IMR-90 (cell line): ENCODE data around the gene DYNLT2B. TPM values are rescaled to one million over a fixed set of nuclear protein-coding genes. Genes with fewer than 3 reads are reported as not detected.

ENCODE experiments used
- ATAC-seq: fragments of 200-7000 bp; cut with Tn5 transposase; 2 replicates; pipeline ENCODE4 v1.9.1; 2020; ENCODE audit warnings: low read depth, mild to moderate bottlenecking, moderate library complexity
- BruUV-seq: library from RNA; stranded (reverse); fragments of 400-500 nt; replicated peaks from 2 replicates; lab custom pipeline; 2021; lab: Mats Ljungman, UMichigan
- CTCF ChIA-PET: fragments of 300-600 bp; formaldehyde crosslinking; extraction: SDS; loops from one replicate; lab custom pipeline; 2021; ENCODE audit warnings: antibody characterized with exemption; lab: Yijun Ruan, JAX
- POLR2A ChIA-PET: fragments of 300-600 bp; sonication (Branson Sonifier 250); formaldehyde crosslinking; loops from one replicate; lab custom pipeline; 2022; ENCODE audit warnings: antibody characterized with exemption; ENCODE audit not compliant: unreplicated experiment; lab: Charles Lee
- DNase-seq: peaks from one replicate; pipeline ENCODE4 v3.0.0; 2013
- H2AFZ ChIP-seq: replicated peaks from 2 replicates; pipeline ENCODE3; 2013; ENCODE audit warnings: low read length, mild to moderate bottlenecking; ENCODE audit not compliant: poor library complexity
- H2AK5ac ChIP-seq: 2 replicates; pipeline ENCODE4 v1.6.1; 2013; ENCODE audit warnings: low read depth, low read length, inconsistent platforms
- H2AK9ac ChIP-seq: replicated peaks from 2 replicates; pipeline ENCODE3; 2013; ENCODE audit warnings: mild to moderate bottlenecking, low read depth, low read length, moderate library complexity; ENCODE audit not compliant: poor library complexity
- H2BK120ac ChIP-seq: 2 replicates; pipeline ENCODE4 v1.6.1; 2013; ENCODE audit warnings: low read depth, low read length, inconsistent platforms
- H2BK15ac ChIP-seq: 3 replicates; pipeline ENCODE4 v1.6.1; 2013; ENCODE audit warnings: low read depth, low read length, inconsistent platforms
- H2BK20ac ChIP-seq: 2 replicates; pipeline ENCODE4 v1.6.1; 2013; ENCODE audit warnings: low read depth, mild to moderate bottlenecking, inconsistent platforms, low read length, moderate library complexity
- H2BK5ac ChIP-seq: 2 replicates; pipeline ENCODE4 v1.6.1; 2013; ENCODE audit warnings: mild to moderate bottlenecking, low read depth, low read length, inconsistent platforms; ENCODE audit not compliant: poor library complexity, severe bottlenecking
- H3K14ac ChIP-seq: replicated peaks from 2 replicates; pipeline ENCODE4 v1.6.1; 2013; ENCODE audit warnings: low read depth, low read length, inconsistent platforms
- H3K18ac ChIP-seq: 2 replicates; pipeline ENCODE4 v1.6.1; 2013; ENCODE audit warnings: low read depth, low read length, control low read depth
- H3K23ac ChIP-seq: 2 replicates; pipeline ENCODE4 v1.6.1; 2013; ENCODE audit warnings: low read depth, low read length, inconsistent platforms
- H3K27ac ChIP-seq: 2 replicates; pipeline ENCODE4 v1.5.1; 2013; ENCODE audit warnings: mild to moderate bottlenecking, control low read depth, low read length; ENCODE audit not compliant: insufficient read depth
- H3K27me3 ChIP-seq: 2 replicates; pipeline ENCODE4 v1.6.1; 2013; ENCODE audit warnings: low read length; ENCODE audit not compliant: control insufficient read depth, insufficient read depth
- H3K36me3 ChIP-seq: 2 replicates; pipeline ENCODE4 v1.6.1; 2013; ENCODE audit warnings: low read length, mixed read lengths; ENCODE audit not compliant: control insufficient read depth, insufficient read depth
- H3K4ac ChIP-seq: 2 replicates; pipeline ENCODE4 v1.6.1; 2013; ENCODE audit warnings: low read depth, low read length, inconsistent platforms
- H3K4me1 ChIP-seq: 2 replicates; pipeline ENCODE4 v1.6.1; 2013; ENCODE audit warnings: low read length, mixed read lengths; ENCODE audit not compliant: control insufficient read depth, insufficient read depth
- H3K4me2 ChIP-seq: 2 replicates; pipeline ENCODE4 v1.6.1; 2013; ENCODE audit warnings: low read depth, mild to moderate bottlenecking, control low read depth, low read length, moderate library complexity
- H3K4me3 ChIP-seq: 2 replicates; pipeline ENCODE4 v1.5.1; 2013; ENCODE audit warnings: low read depth, mild to moderate bottlenecking, control low read depth, low read length, moderate library complexity; ENCODE audit not compliant: insufficient read depth
- H3K56ac ChIP-seq: 2 replicates; pipeline ENCODE4 v1.6.1; 2013; ENCODE audit warnings: low read length, inconsistent platforms; ENCODE audit not compliant: insufficient read depth; ENCODE audit errors: extremely low read depth
- H3K79me1 ChIP-seq, 2 experiments: 2 replicates each; pipeline ENCODE4 v1.6.1; 2013; ENCODE audit warnings: low read length in 2 of 2, inconsistent platforms in 1 of 2, low read depth in 1 of 2
- H3K9ac ChIP-seq: 2 replicates; pipeline ENCODE4 v1.6.1; 2013; ENCODE audit warnings: low read depth, low read length, control low read depth
- H3K9me1 ChIP-seq: 2 replicates; pipeline ENCODE4 v1.6.1; 2013; ENCODE audit warnings: low read length, inconsistent platforms; ENCODE audit not compliant: insufficient read depth
- H3K9me3 ChIP-seq: 2 replicates; pipeline ENCODE4 v1.6.1; 2013; ENCODE audit warnings: low read length; ENCODE audit not compliant: control insufficient read depth, insufficient read depth
- H4K20me1 ChIP-seq: 2 replicates; pipeline ENCODE4 v1.6.1; 2013; ENCODE audit warnings: low read length, inconsistent platforms; ENCODE audit not compliant: insufficient read depth
- H4K5ac ChIP-seq: 2 replicates; pipeline ENCODE4 v1.6.1; 2013; ENCODE audit warnings: mild to moderate bottlenecking, low read depth, low read length, control low read depth
- H4K8ac ChIP-seq, 2 experiments: 2 replicates each; pipeline ENCODE4 v1.6.1; 2013; ENCODE audit warnings: low read depth in 2 of 2, low read length in 2 of 2, control low read depth in 1 of 2, inconsistent platforms in 1 of 2
- H4K91ac ChIP-seq: 2 replicates; pipeline ENCODE4 v1.6.1; 2013; ENCODE audit warnings: low read depth, low read length, inconsistent platforms; ENCODE audit not compliant: insufficient read depth
- BHLHE40 ChIP-seq: fragments of 150-350 bp; IDR thresholded peaks from 2 replicates; pipeline ENCODE4 v1.6.1; 2016; ENCODE audit warnings: mild to moderate bottlenecking, low read depth, low read length
- CTCF ChIP-seq: conservative IDR thresholded peaks from 2 replicates; pipeline ENCODE4 v1.5.1; 2012; ENCODE audit warnings: mild to moderate bottlenecking, low read depth, low read length, improper control_type of control experiment
- FOS ChIP-seq: fragments of 150-350 bp; IDR thresholded peaks from 2 replicates; pipeline ENCODE4 v1.6.1; 2016; ENCODE audit warnings: low read depth, low read length
- MAFK ChIP-seq: IDR thresholded peaks from 2 replicates; pipeline ENCODE4 v1.6.1; 2012; ENCODE audit warnings: low read depth, low read length, improper control_type of control experiment
- MXI1 ChIP-seq: IDR thresholded peaks from 2 replicates; pipeline ENCODE4 v1.6.1; 2012; ENCODE audit warnings: low read depth, mild to moderate bottlenecking, low read length, moderate library complexity, borderline replicate concordance
- NFE2L2 ChIP-seq: fragments of 150-350 bp; IDR thresholded peaks from 2 replicates; pipeline ENCODE4 v1.6.1; 2016; ENCODE audit warnings: low read depth, mild to moderate bottlenecking, low read length
- POLR2A ChIP-seq: IDR thresholded peaks from 2 replicates; pipeline ENCODE4 v1.6.1; 2012; ENCODE audit warnings: mild to moderate bottlenecking, low read depth, low read length
- USF2 ChIP-seq: fragments of 150-350 bp; IDR thresholded peaks from 2 replicates; pipeline ENCODE4 v1.6.1; 2017; ENCODE audit warnings: mild to moderate bottlenecking, antibody characterized with exemption, low read length, low read depth
- WGBS, 2 experiments: methylation state at CpG; one replicate each; pipeline versions ENCODE4 v1.1.5 to v1.1.7; 2013; ENCODE audit warnings: missing lambda C conversion rate in 2 of 2; ENCODE audit not compliant: insufficient read length in 1 of 2; ENCODE audit errors: extremely low coverage in 2 of 2; 5-methylcytosine and 5-hydroxymethylcytosine counted together
- dilution Hi-C: fragments of 300-500 bp; cut with HindIII; formaldehyde crosslinking; loops from one replicate; pipeline ENCODE4 v1.14.3; 2018; ENCODE audit warnings: low sequenced_read_pairs; ENCODE audit not compliant: unreplicated experiment
- in situ Hi-C: fragments of 300-500 bp; cut with MboI; formaldehyde crosslinking; loops from 3 replicates; pipeline ENCODE4 v1.14.3; 2019; ENCODE audit warnings: low sequenced_read_pairs, inconsistent platforms, mixed read lengths
- intact Hi-C: fragments of 100-400 bp; cut with micrococcal nuclease; formaldehyde crosslinking; loops from 2 replicates; pipeline ENCODE4 v1.10.0; 2022
- polyA plus RNA-seq, 3 experiments: library from polyadenylated mRNA; depleted of rRNA; stranded (reverse); fragments of >200 nt; gene quantifications; 2 replicates each; pipeline ENCODE4 v1.2.3, GENCODE V29; 2012; ENCODE audit warnings: low replicate concordance in 1 of 3
- total RNA-seq: library from RNA; depleted of rRNA; stranded (reverse); fragments of >200 nt; gene quantifications from 2 replicates; pipeline ENCODE4 v1.2.3, GENCODE V29; 2012

Gene DYNLT2B
- total and polyA plus RNA-seq, 2 of the 4 experiments (the other 2 are of a cell fraction) = 2.2 to 6.0 TPM

- dilution Hi-C loops (no loop called here), in situ Hi-C loops (no loop called here), intact Hi-C loops (no loop called here)
- peak within 1 kb of the TSS; percentile 67 to 98 for H4K8ac ChIP-seq
- POLR2A ChIA-PET = interaction anchor here (0.6 kb wide), 1 partner anchor 28 kb away, joined by 8 read pairs; no protein-coding TSS in a partner anchor
- peak within 1 kb of the TSS; percentile 93 for H3K9ac ChIP-seq
- peak within 1 kb of the TSS; percentile 54 for H2BK120ac ChIP-seq
- peak within 1 kb of the TSS; percentile 87 for H4K5ac ChIP-seq
- peak within 1 kb of the TSS; percentile 84 for H4K91ac ChIP-seq
- H3K4me2 ChIP-seq = peak within 1 kb of the TSS; percentile 86
- peak within 1 kb of the TSS; percentile 88 for H2AK9ac ChIP-seq
- H3K18ac ChIP-seq = peak within 1 kb of the TSS; percentile 59
- peak within 1 kb of the TSS; percentile 94 for H2AK5ac ChIP-seq
- ATAC-seq (peak; percentile 95), DNase-seq (peak; percentile 95)
- no peaks in the 10 kb centered on the region; the same call in 1 of the 2 replicates for H3K9me1 ChIP-seq
- peaks cover 9% of the 10 kb centered on the region; the same call in 1 of the 2 replicates for H4K20me1 ChIP-seq
- WGBS, 2 experiments = 0% methylated on average over 13 of the region's 55 CpGs; no CpG with 5 or more reads in 1 of the 2 experiments
- no peaks in the 10 kb centered on the region for H3K27me3 ChIP-seq
- H3K56ac ChIP-seq = peak within 1 kb of the TSS; percentile 84
- H3K14ac ChIP-seq = peak within 1 kb of the TSS; percentile 94
- no peak within 1 kb of the TSS for H2BK20ac ChIP-seq
- peak within 1 kb of the TSS; percentile 87 for H2BK5ac ChIP-seq
- no TSS peak for BruUV-seq
- H2BK15ac ChIP-seq = peak within 1 kb of the TSS; percentile 8; the same call in 1 of the 3 replicates
- TF ChIP-seq MAFK (peak; percentile 30; the same call in 1 of the 2 replicates), POLR2A (peak; percentile 81), NFE2L2 (peak; percentile 52), MXI1 (peak; percentile 36), BHLHE40 (no peak), FOS (0 out of 2 replicates have a peak, but pooled peaks have one; percentile 2), CTCF (no peak), USF2 (0 out of 2 replicates have a peak, but pooled peaks have one; percentile 10)
- CTCF ChIA-PET = no interaction called here
- H3K79me1 ChIP-seq = peaks cover 9 to 44% of the 10 kb centered on the region in 2 experiments; a peak in 3 of 4 replicates
- H3K4me1 ChIP-seq = peaks cover 5% of the 10 kb centered on the region
- peak within 1 kb of the TSS; percentile 94 for H3K4ac ChIP-seq
- peak within 1 kb of the TSS; percentile 97 for H2AFZ ChIP-seq
- no peaks in the 10 kb centered on the region for H3K9me3 ChIP-seq
- H3K4me3 ChIP-seq = peak within 1 kb of the TSS; percentile 92
- peak within 1 kb of the TSS; percentile 86 for H3K27ac ChIP-seq
- H3K23ac ChIP-seq = peak within 1 kb of the TSS; percentile 97
- no peaks in the 10 kb centered on the region for H3K36me3 ChIP-seq
Observed at GRCh38 chr3:196287440-196288140, 30.4 kb downstream of the DYNLT2B start, which contains the start of gene PCYT1A. Gene PCYT1A, minus strand, starts transcription at chr3:196287726. Its CDS starts 17,195 bp downstream, at chr3:196270531.
